HEK293 (cell line): Measurements from ENCODE around the gene SHISAL2A.

Experiments
- CTCF ChIP-seq: fragments of 450-650 bp; formaldehyde crosslinking; IDR thresholded peaks from 2 replicates; pipeline ENCODE4 v1.5.1; 2016; ENCODE audit warnings: missing biosample characterization, missing genetic modification characterization
- FEZF1 ChIP-seq: fragments of 450-650 bp; formaldehyde crosslinking; IDR thresholded peaks from 2 replicates; pipeline ENCODE4 v1.5.1; 2016; ENCODE audit warnings: missing biosample characterization, missing genetic modification characterization
- KLF8 ChIP-seq: fragments of 450-650 bp; formaldehyde crosslinking; IDR thresholded peaks from 2 replicates; pipeline ENCODE4 v1.5.1; 2016; ENCODE audit warnings: missing biosample characterization, missing genetic modification characterization
- ZFP41 ChIP-seq: fragments of 450-650 bp; formaldehyde crosslinking; IDR thresholded peaks from 2 replicates; pipeline ENCODE4 v1.5.1; 2016; ENCODE audit warnings: missing biosample characterization, missing genetic modification characterization, borderline replicate concordance
- ZNF133 ChIP-seq: fragments of 450-650 bp; formaldehyde crosslinking; IDR thresholded peaks from 2 replicates; pipeline ENCODE4 v1.5.1; 2016; ENCODE audit warnings: missing biosample characterization, missing genetic modification characterization
- ZNF274 ChIP-seq, 2 experiments: fragments of 200-500 bp in 1 of 2; fragments of 450-650 bp in 1 of 2; sonication (Bioruptor generic) in 1 of 2; formaldehyde crosslinking in 1 of 2; IDR thresholded peaks; 2 replicates each; pipeline versions ENCODE4 v1.5.1 to v1.6.1; 2014 to 2016; ENCODE audit warnings: borderline replicate concordance in 1 of 2, inconsistent platforms in 1 of 2, low read length in 1 of 2, missing biosample characterization in 1 of 2, missing genetic modification characterization in 1 of 2
- ZNF449 ChIP-seq: fragments of 450-650 bp; formaldehyde crosslinking; IDR thresholded peaks from 2 replicates; pipeline ENCODE4 v1.5.1; 2017; ENCODE audit warnings: missing biosample characterization, mild to moderate bottlenecking, missing genetic modification characterization, moderate library complexity
- ZNF473 ChIP-seq: fragments of 450-650 bp; formaldehyde crosslinking; IDR thresholded peaks from 2 replicates; pipeline ENCODE4 v1.5.1; 2017; ENCODE audit warnings: missing biosample characterization, missing genetic modification characterization
- ZNF677 ChIP-seq: fragments of 450-650 bp; IDR thresholded peaks from 2 replicates; pipeline ENCODE4 v1.5.0; 2018; ENCODE audit warnings: missing biosample characterization, mild to moderate bottlenecking, missing genetic modification characterization, moderate library complexity
- ZNF692 ChIP-seq: fragments of 450-650 bp; formaldehyde crosslinking; IDR thresholded peaks from 2 replicates; pipeline ENCODE4 v1.5.1; 2016; ENCODE audit warnings: missing biosample characterization, missing genetic modification characterization
- ZNF747 ChIP-seq: fragments of 450-650 bp; formaldehyde crosslinking; IDR thresholded peaks from 2 replicates; pipeline ENCODE4 v1.5.1; 2016; ENCODE audit warnings: missing biosample characterization, missing genetic modification characterization
- TF ChIP-seq, protein P1 (sequence below): fragments of 450-650 bp; formaldehyde crosslinking; IDR thresholded peaks from 2 replicates; pipeline ENCODE4 v1.5.1; 2016; ENCODE audit warnings: missing biosample characterization, missing genetic modification characterization

DNA sequence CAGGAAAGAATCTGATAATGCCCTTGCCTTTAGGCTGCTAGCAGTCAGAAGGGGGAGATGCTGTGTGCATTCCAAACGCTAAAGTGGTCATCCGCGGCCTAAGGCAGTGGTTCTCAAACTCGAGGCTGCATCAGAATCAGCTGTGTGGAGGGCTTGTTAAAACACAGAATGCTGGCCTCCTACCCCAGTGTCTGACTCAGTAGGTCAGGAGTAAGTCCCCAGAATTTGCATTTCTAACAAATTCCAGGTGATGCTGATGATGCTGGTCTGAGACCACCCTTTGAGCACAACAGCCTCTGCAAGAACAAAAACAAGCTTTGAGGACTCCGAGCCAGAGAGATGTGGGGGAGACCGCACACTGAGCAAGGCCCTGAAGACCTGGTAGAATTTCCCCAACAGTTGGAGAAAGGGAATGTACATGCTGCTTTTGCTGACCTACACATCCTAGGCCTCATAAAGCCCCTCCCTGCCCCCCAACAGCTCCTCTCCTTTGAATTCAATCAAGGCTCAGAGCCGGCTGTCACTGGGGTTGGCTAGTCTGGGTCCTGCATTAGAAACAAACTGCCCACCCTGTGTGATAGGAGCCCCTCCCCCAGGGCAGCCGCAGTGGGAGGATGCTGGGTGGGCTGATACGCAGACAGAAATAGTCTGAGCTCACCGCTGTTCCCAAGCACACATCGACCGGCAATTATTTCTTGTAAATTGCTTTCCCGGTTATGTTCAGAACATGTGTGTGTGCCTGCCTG lies 27.1 kb downstream of the SHISAL2A start:
- TF ChIP-seq ZFP41 (tag by site-specific recombination) (no peak), CTCF (tag by site-specific recombination) (no peak), ZNF274 (IDR thresholded peaks at IDR 0.05; ENCODE audit: low read length) (no peak), ZNF274 (tag by site-specific recombination; IDR thresholded peaks at IDR 0.05; ENCODE audit: borderline replicate concordance) (no peak), ZNF747 (tag by site-specific recombination) (no peak), KLF8 (tag by site-specific recombination) (no peak), ZNF692 (no peak), ZNF473 (tag by site-specific recombination) (no peak), ZNF677 (tag by site-specific recombination) (no peak), FEZF1 (tag by site-specific recombination) (no peak), ZNF133 (no peak), ZNF449 (tag by site-specific recombination) (no peak)
- TF ChIP-seq, protein P1, sequence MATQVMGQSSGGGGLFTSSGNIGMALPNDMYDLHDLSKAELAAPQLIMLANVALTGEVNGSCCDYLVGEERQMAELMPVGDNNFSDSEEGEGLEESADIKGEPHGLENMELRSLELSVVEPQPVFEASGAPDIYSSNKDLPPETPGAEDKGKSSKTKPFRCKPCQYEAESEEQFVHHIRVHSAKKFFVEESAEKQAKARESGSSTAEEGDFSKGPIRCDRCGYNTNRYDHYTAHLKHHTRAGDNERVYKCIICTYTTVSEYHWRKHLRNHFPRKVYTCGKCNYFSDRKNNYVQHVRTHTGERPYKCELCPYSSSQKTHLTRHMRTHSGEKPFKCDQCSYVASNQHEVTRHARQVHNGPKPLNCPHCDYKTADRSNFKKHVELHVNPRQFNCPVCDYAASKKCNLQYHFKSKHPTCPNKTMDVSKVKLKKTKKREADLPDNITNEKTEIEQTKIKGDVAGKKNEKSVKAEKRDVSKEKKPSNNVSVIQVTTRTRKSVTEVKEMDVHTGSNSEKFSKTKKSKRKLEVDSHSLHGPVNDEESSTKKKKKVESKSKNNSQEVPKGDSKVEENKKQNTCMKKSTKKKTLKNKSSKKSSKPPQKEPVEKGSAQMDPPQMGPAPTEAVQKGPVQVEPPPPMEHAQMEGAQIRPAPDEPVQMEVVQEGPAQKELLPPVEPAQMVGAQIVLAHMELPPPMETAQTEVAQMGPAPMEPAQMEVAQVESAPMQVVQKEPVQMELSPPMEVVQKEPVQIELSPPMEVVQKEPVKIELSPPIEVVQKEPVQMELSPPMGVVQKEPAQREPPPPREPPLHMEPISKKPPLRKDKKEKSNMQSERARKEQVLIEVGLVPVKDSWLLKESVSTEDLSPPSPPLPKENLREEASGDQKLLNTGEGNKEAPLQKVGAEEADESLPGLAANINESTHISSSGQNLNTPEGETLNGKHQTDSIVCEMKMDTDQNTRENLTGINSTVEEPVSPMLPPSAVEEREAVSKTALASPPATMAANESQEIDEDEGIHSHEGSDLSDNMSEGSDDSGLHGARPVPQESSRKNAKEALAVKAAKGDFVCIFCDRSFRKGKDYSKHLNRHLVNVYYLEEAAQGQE (tag by site-specific recombination) = no peak
